GM23338 (cell line): ENCODE results near the gene UGT2A1. TPM values are rescaled to one million over a fixed set of nuclear protein-coding genes. Genes with fewer than 3 reads are reported as not detected.

ENCODE experiments used
- ATAC-seq: fragments of 200-7000 bp; cut with Tn5 transposase; 3 replicates; pipeline ENCODE4 v1.9.1; 2020
- DNase-seq: peaks from one replicate; pipeline ENCODE4 v3.0.0-alpha.2; 2015; ENCODE audit warnings: low spot score
- H2AFZ ChIP-seq: fragments of 200-600 bp; sonication (generic); 2 replicates; pipeline ENCODE4 v1.8.0; 2016; ENCODE audit warnings: antibody characterized with exemption, mild to moderate bottlenecking, moderate library complexity
- H3F3A ChIP-seq: fragments of 200-600 bp; sonication (generic); replicated peaks from 2 replicates; pipeline ENCODE4 v1.8.0; 2017; ENCODE audit warnings: antibody characterized with exemption, mixed run types, low read depth
- H3K27ac ChIP-seq: fragments of 200-600 bp; sonication (generic); 2 replicates; pipeline ENCODE4 v1.6.1; 2016; ENCODE audit warnings: low read depth
- H3K27me3 ChIP-seq: fragments of 200-600 bp; sonication (generic); 2 replicates; pipeline ENCODE4 v1.8.0; 2016; ENCODE audit warnings: mild to moderate bottlenecking, mixed run types, moderate library complexity; ENCODE audit not compliant: insufficient read depth
- H3K36me3 ChIP-seq: fragments of 200-600 bp; sonication (generic); 2 replicates; pipeline ENCODE4 v1.8.0; 2016; ENCODE audit warnings: mild to moderate bottlenecking; ENCODE audit not compliant: insufficient read depth
- H3K4me1 ChIP-seq: fragments of 200-600 bp; sonication (generic); 2 replicates; pipeline ENCODE4 v1.8.0; 2016; ENCODE audit warnings: mild to moderate bottlenecking, moderate library complexity; ENCODE audit not compliant: insufficient read depth
- H3K4me2 ChIP-seq: fragments of 200-600 bp; sonication (generic); 2 replicates; pipeline ENCODE4 v1.7.1; 2017; ENCODE audit warnings: mixed run types
- H3K4me3 ChIP-seq: fragments of 200-600 bp; sonication (generic); 2 replicates; pipeline ENCODE4 v1.6.1; 2016; ENCODE audit warnings: mixed run types
- H3K79me2 ChIP-seq: fragments of 200-600 bp; sonication (generic); replicated peaks from 2 replicates; pipeline ENCODE4 v1.8.0; 2017; ENCODE audit warnings: mild to moderate bottlenecking; ENCODE audit not compliant: insufficient read depth
- H3K9me2 ChIP-seq: fragments of 200-600 bp; sonication (generic); 2 replicates; pipeline ENCODE4 v1.8.0; 2017; ENCODE audit not compliant: insufficient read depth
- H4K20me1 ChIP-seq: fragments of 200-600 bp; sonication (generic); replicated peaks from 2 replicates; pipeline ENCODE4 v1.8.0; 2017; ENCODE audit warnings: mild to moderate bottlenecking; ENCODE audit not compliant: insufficient read depth
- H3K27ac Mint-ChIP-seq: 2 replicates; pipeline ENCODE4 v1.8.0; 2020; ENCODE audit warnings: inconsistent platforms, mild to moderate bottlenecking, moderate library complexity, mixed read lengths
- H3K27me3 Mint-ChIP-seq: 3 replicates; pipeline ENCODE4 v1.8.0; 2022; ENCODE audit warnings: low read depth, mild to moderate bottlenecking, moderate library complexity, mixed read lengths, inconsistent platforms; ENCODE audit not compliant: insufficient read depth, poor library complexity
- H3K36me3 Mint-ChIP-seq: 3 replicates; pipeline ENCODE4 v1.8.0; 2021; ENCODE audit warnings: low read depth, mild to moderate bottlenecking, inconsistent platforms, moderate library complexity, mixed read lengths
- H3K4me1 Mint-ChIP-seq: 3 replicates; pipeline ENCODE4 v1.8.0; 2020; ENCODE audit warnings: mild to moderate bottlenecking, inconsistent platforms, mixed read lengths
- H3K4me3 Mint-ChIP-seq: 3 replicates; pipeline ENCODE4 v1.8.0; 2021; ENCODE audit warnings: moderate library complexity, mild to moderate bottlenecking, inconsistent platforms, mixed read lengths
- H3K9me3 Mint-ChIP-seq: 3 replicates; pipeline ENCODE4 v1.8.0; 2020; ENCODE audit warnings: moderate library complexity, mild to moderate bottlenecking, inconsistent platforms, mixed read lengths
- CREB1 ChIP-seq: fragments of 250-450 bp; sonication (Bioruptor Pico); IDR thresholded peaks from 2 replicates; pipeline ENCODE4 v1.5.0; 2020; ENCODE audit warnings: low read depth, mild to moderate bottlenecking, moderate library complexity
- EZH2 ChIP-seq: fragments of 200-600 bp; sonication (generic); IDR thresholded peaks from one replicate; pipeline ENCODE4 v1.8.0; 2017; ENCODE audit warnings: antibody characterized with exemption, mild to moderate bottlenecking, low read depth; ENCODE audit not compliant: unreplicated experiment
- EZH2phosphoT487 ChIP-seq: fragments of 200-600 bp; sonication (generic); IDR thresholded peaks from one replicate; pipeline ENCODE4 v1.8.1; 2018; ENCODE audit warnings: antibody characterized with exemption; ENCODE audit not compliant: unreplicated experiment
- JUNB ChIP-seq: IDR thresholded peaks from one replicate; pipeline ENCODE4 v1.6.1; 2016; ENCODE audit warnings: antibody characterized with exemption; ENCODE audit not compliant: unreplicated experiment
- NANOG ChIP-seq: IDR thresholded peaks from 2 replicates; pipeline ENCODE4 v1.6.1; 2016; ENCODE audit warnings: antibody characterized with exemption, borderline replicate concordance
- POLR2AphosphoS5 ChIP-seq: IDR thresholded peaks from 2 replicates; pipeline ENCODE4 v1.6.1; 2016; ENCODE audit warnings: antibody characterized with exemption, low read depth
- STAT1 ChIP-seq: IDR thresholded peaks from one replicate; pipeline ENCODE4 v1.6.1; 2016; ENCODE audit warnings: antibody characterized with exemption; ENCODE audit not compliant: unreplicated experiment
- ZNF114 ChIP-seq: fragments of 250-450 bp; sonication (Bioruptor Pico); IDR thresholded peaks from 2 replicates; pipeline ENCODE4 v1.5.0; 2020; ENCODE audit warnings: mild to moderate bottlenecking, moderate library complexity
- ZNF331 ChIP-seq: fragments of 250-450 bp; sonication (Bioruptor Pico); IDR thresholded peaks from 2 replicates; pipeline ENCODE4 v1.5.0; 2020; ENCODE audit warnings: low read depth, mild to moderate bottlenecking, moderate library complexity
- polyA plus RNA-seq: library from polyadenylated mRNA; unstranded; fragments of >200 nt; fragmentation: Nextera tagmentation; extraction: Ambion mirVana; gene quantifications from 2 replicates; pipeline ENCODE4 v1.2.1, GENCODE V29; 2016
- total RNA-seq: library from RNA; depleted of rRNA; stranded (reverse); fragments of >200 nt; shearing (Covaris generic); gene quantifications from 2 replicates; pipeline ENCODE4 v1.2.3, GENCODE V29; 2014
- TF ChIP-seq, protein P1 (sequence below): IDR thresholded peaks from 2 replicates; pipeline ENCODE4 v1.6.1; 2016; ENCODE audit warnings: antibody characterized with exemption
- TF ChIP-seq, protein P2 (sequence below), 2 experiments: fragments of 200-600 bp in 1 of 2; sonication (generic) in 1 of 2; conservative IDR thresholded peaks; 2 replicates each; pipeline versions ENCODE4 v1.5.1 to v1.6.1; 2016 to 2017; ENCODE audit warnings: antibody characterized with exemption in 2 of 2, low read depth in 2 of 2, mild to moderate bottlenecking in 2 of 2, moderate library complexity in 1 of 2
- TF ChIP-seq, protein P3 (sequence below): IDR thresholded peaks from one replicate; pipeline ENCODE4 v1.6.1; 2018; ENCODE audit warnings: antibody characterized with exemption; ENCODE audit not compliant: unreplicated experiment

UGT2A1 gene
- total and polyA plus RNA-seq, 2 experiments from 2014 or later, result not detected

DNA sequence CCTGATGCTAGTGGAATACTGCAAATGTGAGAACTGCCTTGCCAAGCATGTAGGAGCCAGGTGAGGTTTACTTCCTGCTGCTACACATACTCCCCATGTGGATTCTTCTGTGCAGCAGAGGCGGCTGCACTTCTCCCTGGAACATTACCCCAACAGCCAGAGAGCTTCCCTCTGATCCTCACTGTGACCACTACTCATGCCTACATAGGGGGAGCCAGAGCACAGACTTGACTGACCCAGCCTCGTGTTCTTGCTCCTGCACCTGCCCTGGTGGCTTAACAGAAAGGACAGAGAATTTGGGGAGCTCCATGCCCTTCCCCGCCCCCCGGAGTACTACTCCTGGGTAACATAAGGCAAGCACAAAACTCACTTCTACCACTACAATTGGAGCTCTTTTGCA lies 52.0 kb downstream of the UGT2A1 start:
- Histone ChIP-seq H3F3A (no peaks in the 10 kb centered on the region), H3K27ac (no peak overlapping the region), H3K9me2 (no peaks in the 10 kb centered on the region), H3K4me2 (no peak overlapping the region), H3K79me2 (no peaks in the 10 kb centered on the region), H3K4me3 (no peak overlapping the region), H3K36me3 (no peaks in the 10 kb centered on the region), H2AFZ (no peak overlapping the region), H4K20me1 (no peaks in the 10 kb centered on the region), H3K27me3 (no peaks in the 10 kb centered on the region), H3K4me1 (no peaks in the 10 kb centered on the region)
- TF ChIP-seq, protein P1, sequence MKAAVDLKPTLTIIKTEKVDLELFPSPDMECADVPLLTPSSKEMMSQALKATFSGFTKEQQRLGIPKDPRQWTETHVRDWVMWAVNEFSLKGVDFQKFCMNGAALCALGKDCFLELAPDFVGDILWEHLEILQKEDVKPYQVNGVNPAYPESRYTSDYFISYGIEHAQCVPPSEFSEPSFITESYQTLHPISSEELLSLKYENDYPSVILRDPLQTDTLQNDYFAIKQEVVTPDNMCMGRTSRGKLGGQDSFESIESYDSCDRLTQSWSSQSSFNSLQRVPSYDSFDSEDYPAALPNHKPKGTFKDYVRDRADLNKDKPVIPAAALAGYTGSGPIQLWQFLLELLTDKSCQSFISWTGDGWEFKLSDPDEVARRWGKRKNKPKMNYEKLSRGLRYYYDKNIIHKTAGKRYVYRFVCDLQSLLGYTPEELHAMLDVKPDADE, result no peak
- no peak for TF ChIP-seq JUNB
- no peak for TF ChIP-seq POLR2AphosphoS5
- TF ChIP-seq, protein P2, sequence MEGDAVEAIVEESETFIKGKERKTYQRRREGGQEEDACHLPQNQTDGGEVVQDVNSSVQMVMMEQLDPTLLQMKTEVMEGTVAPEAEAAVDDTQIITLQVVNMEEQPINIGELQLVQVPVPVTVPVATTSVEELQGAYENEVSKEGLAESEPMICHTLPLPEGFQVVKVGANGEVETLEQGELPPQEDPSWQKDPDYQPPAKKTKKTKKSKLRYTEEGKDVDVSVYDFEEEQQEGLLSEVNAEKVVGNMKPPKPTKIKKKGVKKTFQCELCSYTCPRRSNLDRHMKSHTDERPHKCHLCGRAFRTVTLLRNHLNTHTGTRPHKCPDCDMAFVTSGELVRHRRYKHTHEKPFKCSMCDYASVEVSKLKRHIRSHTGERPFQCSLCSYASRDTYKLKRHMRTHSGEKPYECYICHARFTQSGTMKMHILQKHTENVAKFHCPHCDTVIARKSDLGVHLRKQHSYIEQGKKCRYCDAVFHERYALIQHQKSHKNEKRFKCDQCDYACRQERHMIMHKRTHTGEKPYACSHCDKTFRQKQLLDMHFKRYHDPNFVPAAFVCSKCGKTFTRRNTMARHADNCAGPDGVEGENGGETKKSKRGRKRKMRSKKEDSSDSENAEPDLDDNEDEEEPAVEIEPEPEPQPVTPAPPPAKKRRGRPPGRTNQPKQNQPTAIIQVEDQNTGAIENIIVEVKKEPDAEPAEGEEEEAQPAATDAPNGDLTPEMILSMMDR (conservative IDR thresholded peaks at IDR 0.05; ENCODE audit: low read depth in 2 of 2), result peak; percentile 18 to 51; a peak in 2 of 4 replicates
- TF ChIP-seq NANOG, result no peak
- Mint-ChIP-seq H3K9me3 (no peaks in the 10 kb centered on the region; the same call in 2 of the 3 replicates), H3K36me3 (no peaks in the 10 kb centered on the region), H3K4me3 (no peak overlapping the region), H3K27me3 (peaks cover 2% of the 10 kb centered on the region), H3K27ac (no peak overlapping the region), H3K4me1 (no peaks in the 10 kb centered on the region)
- DNase-seq (peak; percentile 36), ATAC-seq (peak; percentile 90)

DNA sequence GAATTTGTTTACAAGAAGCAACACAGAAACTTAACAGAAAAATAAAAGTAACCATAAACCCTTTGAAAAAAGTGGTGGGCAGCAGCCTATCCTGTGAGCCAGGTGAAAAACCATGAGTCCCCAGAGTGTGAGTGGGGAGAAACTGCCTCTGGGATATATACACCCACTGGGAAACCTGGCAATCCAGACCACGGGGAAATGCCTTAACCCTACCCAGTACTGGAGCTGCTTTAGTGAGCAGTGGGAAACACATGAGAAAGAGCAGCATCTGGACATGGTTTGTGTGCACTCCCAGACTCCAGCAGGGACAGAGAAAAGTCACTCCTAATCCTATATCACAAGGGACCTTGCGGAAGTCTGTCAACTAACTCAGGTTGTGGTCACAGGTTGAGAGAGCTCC lies 53.0 kb downstream of the UGT2A1 start:
- H3K36me3 ChIP-seq, result no peaks in the 10 kb centered on the region
- H3F3A ChIP-seq, result no peaks in the 10 kb centered on the region
- Mint-ChIP-seq H3K36me3 (no peaks in the 10 kb centered on the region), H3K27ac (no peak overlapping the region), H3K4me1 (no peaks in the 10 kb centered on the region), H3K27me3 (peaks cover 2% of the 10 kb centered on the region), H3K4me3 (no peak overlapping the region), H3K9me3 (no peaks in the 10 kb centered on the region; the same call in 2 of the 3 replicates)
- no peaks in the 10 kb centered on the region for H3K79me2 ChIP-seq
- H3K27me3 ChIP-seq, result no peaks in the 10 kb centered on the region
- H3K4me3 ChIP-seq, result no peak overlapping the region
- H2AFZ ChIP-seq, result no peak overlapping the region; the same call in 1 of the 2 replicates
- no peaks in the 10 kb centered on the region for H4K20me1 ChIP-seq
- no peaks in the 10 kb centered on the region for H3K9me2 ChIP-seq
- H3K4me2 ChIP-seq, result no peak overlapping the region
- DNase-seq (no peak), ATAC-seq (no peak)
- no peak overlapping the region for H3K27ac ChIP-seq
- H3K4me1 ChIP-seq, result no peaks in the 10 kb centered on the region
- no peak for TF ChIP-seq STAT1
- TF ChIP-seq, protein P3, sequence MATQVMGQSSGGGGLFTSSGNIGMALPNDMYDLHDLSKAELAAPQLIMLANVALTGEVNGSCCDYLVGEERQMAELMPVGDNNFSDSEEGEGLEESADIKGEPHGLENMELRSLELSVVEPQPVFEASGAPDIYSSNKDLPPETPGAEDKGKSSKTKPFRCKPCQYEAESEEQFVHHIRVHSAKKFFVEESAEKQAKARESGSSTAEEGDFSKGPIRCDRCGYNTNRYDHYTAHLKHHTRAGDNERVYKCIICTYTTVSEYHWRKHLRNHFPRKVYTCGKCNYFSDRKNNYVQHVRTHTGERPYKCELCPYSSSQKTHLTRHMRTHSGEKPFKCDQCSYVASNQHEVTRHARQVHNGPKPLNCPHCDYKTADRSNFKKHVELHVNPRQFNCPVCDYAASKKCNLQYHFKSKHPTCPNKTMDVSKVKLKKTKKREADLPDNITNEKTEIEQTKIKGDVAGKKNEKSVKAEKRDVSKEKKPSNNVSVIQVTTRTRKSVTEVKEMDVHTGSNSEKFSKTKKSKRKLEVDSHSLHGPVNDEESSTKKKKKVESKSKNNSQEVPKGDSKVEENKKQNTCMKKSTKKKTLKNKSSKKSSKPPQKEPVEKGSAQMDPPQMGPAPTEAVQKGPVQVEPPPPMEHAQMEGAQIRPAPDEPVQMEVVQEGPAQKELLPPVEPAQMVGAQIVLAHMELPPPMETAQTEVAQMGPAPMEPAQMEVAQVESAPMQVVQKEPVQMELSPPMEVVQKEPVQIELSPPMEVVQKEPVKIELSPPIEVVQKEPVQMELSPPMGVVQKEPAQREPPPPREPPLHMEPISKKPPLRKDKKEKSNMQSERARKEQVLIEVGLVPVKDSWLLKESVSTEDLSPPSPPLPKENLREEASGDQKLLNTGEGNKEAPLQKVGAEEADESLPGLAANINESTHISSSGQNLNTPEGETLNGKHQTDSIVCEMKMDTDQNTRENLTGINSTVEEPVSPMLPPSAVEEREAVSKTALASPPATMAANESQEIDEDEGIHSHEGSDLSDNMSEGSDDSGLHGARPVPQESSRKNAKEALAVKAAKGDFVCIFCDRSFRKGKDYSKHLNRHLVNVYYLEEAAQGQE, result no peak
- TF ChIP-seq EZH2, result no peak
- TF ChIP-seq, protein P2 (conservative IDR thresholded peaks at IDR 0.05; ENCODE audit: low read depth in 2 of 2), result no peak
- no peak for TF ChIP-seq NANOG
- TF ChIP-seq JUNB, result no peak
- no peak for TF ChIP-seq EZH2phosphoT487
- TF ChIP-seq ZNF114, result no peak
- no peak for TF ChIP-seq ZNF331
- TF ChIP-seq POLR2AphosphoS5, result no peak
- no peak for TF ChIP-seq CREB1 (CRISPR knock-in tag)
